Stimulated activated CD8-positive, alpha-beta memory T cell treated with anti-CD3 and anti-CD28 coated beads, Interleukin-12 subunit alpha, Interleukin-12 subunit beta, amount 100 ng/mL, for 24 hours (primary cell): ENCODE data around the gene DNAJC15.

ENCODE experiments used
- DNase-seq: peaks from one replicate; pipeline ENCODE4 v3.0.0-alpha.2; 2020; ENCODE audit errors: extremely low read depth

DNAJC15 gene

GRCh38 chr13:43154156-43154651 is 130.8 kb downstream of the DNAJC15 start:
- no peak for DNase-seq

DNA sequence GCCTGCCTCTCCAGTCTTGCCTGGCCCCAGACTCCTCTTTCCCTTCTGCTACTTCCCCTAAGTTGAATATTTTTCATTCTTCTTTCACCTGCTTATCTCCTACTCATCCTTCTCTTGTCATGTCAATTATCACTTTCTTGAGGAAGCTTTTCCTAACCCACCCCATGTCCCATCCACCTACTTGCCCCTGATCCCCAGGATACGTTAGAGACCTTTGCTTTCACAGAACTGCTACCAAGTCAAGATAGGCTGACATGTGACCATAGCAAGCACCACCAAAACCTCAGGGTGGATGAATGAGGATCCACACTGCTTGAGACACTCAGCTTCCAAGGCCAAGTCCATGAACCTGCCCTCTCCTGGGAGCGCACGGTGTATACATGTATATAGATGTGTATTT is 131.5 kb downstream of the DNAJC15 start:
- no peak for DNase-seq

GRCh38 chr13:43156916-43157315 is 133.5 kb downstream of the DNAJC15 start:
- no peak for DNase-seq

- no peak for DNase-seq
Observed at GRCh38 chr13:43157796-43158195, 134.4 kb downstream of the DNAJC15 start.

- DNase-seq: no peak
Observed at GRCh38 chr13:43158516-43158915, 135.1 kb downstream of the DNAJC15 start.

DNA sequence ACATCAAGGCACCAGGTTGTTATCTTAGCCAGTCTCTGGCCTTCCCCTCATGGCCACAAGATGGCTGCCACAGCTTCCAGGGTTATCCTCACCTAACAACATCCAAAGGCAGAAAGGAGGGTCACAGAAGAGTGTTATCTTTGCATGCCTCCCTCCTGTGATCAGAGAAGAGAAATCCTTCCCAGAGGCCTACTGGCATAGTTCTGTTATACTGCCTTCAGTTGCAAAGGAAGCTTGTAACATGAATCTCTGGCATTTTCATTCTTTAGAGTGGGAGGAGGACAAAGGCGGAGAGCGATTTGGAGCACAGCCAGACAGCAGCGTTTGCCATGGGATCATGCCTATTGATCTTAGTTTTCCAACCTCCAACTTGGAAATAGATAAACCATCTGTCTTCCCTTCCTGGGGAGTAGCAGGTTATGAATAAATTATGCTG is 135.7 kb downstream of the DNAJC15 start:
- no peak for DNase-seq
